Vagina (tissue), 2 donors: ENCODE data around the gene SPG21.

Experiments
- POLR2A ChIP-seq, 2 donors: fragments of 450-650 bp; IDR thresholded peaks; one replicate each; pipeline ENCODE4 v1.6.1; 2017; ENCODE audit warnings: antibody characterized with exemption in 2 of 2, mild to moderate bottlenecking in 2 of 2, moderate library complexity in 2 of 2
- POLR2AphosphoS5 ChIP-seq, 2 donors: sonication (generic); formaldehyde crosslinking; IDR thresholded peaks; one replicate each; pipeline ENCODE4 v1.9.0; 2017; ENCODE audit warnings: antibody characterized with exemption in 2 of 2, mild to moderate bottlenecking in 2 of 2, low read depth in 1 of 2; ENCODE audit not compliant: insufficient read depth in 1 of 2
- TF ChIP-seq, protein P1 (sequence below), 3 experiments: fragments of 450-650 bp in 2 of 3; fragments of 200-600 bp in 1 of 3; sonication (generic) in 1 of 3; IDR thresholded peaks; one replicate each; pipeline ENCODE4 v1.5.1; 2017 to 2019; ENCODE audit warnings: antibody characterized with exemption in 3 of 3, mild to moderate bottlenecking in 2 of 3, moderate library complexity in 2 of 3

DNA sequence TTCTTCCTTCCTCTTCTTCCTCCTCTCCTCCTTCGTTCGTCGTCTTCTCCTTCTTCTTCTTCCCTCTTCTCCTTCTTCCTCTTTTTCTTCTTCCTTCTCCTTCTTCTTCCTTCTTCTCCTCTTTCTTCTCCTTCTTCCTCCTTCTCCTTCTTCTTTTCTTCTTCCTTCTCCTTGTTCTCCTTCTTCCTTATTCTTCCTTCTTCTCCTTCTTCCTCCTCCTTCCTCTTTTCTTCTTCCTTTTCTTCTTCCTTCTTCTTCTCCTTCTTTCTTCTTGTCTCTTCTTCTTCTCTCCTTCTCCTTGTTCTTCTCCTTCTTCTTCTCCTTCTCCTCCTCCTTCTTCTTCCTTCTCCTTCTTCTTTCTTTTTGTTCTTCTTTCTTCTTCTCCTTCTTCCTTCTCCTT is 35.3 kb downstream of the SPG21 start:
- TF ChIP-seq, protein P1, sequence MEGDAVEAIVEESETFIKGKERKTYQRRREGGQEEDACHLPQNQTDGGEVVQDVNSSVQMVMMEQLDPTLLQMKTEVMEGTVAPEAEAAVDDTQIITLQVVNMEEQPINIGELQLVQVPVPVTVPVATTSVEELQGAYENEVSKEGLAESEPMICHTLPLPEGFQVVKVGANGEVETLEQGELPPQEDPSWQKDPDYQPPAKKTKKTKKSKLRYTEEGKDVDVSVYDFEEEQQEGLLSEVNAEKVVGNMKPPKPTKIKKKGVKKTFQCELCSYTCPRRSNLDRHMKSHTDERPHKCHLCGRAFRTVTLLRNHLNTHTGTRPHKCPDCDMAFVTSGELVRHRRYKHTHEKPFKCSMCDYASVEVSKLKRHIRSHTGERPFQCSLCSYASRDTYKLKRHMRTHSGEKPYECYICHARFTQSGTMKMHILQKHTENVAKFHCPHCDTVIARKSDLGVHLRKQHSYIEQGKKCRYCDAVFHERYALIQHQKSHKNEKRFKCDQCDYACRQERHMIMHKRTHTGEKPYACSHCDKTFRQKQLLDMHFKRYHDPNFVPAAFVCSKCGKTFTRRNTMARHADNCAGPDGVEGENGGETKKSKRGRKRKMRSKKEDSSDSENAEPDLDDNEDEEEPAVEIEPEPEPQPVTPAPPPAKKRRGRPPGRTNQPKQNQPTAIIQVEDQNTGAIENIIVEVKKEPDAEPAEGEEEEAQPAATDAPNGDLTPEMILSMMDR (IDR thresholded peaks at IDR 0.05) = no peak
- TF ChIP-seq POLR2A (IDR thresholded peaks at IDR 0.05) = no peak
- TF ChIP-seq POLR2AphosphoS5 (IDR thresholded peaks at IDR 0.05; ENCODE audit: insufficient read depth in 1 of 2, low read depth in 1 of 2) = no peak
